Measurements from ENCODE around the gene HGF.
"Not testable (repeated sequence)": the region's sequence is repeated elsewhere in the genome, so short reads cannot be mapped to it uniquely, and the experiment has no call there.

Gene HGF

GRCh38 chr7:81769891-81770727, at the start of gene HGF:
TSS of gene HGF (minus strand) at chr7:81770047. CDS start at chr7:81769971, 76 bp downstream.
- Histone ChIP-seq H3K4me1 (peaks cover 58% of the 10 kb centered on the region), H3K27me3 (no peaks in the 10 kb centered on the region), H3K27ac (peak within 1 kb of the TSS; percentile 76), H3K4me3 (peak within 1 kb of the TSS; percentile 61), H3K4me2 (peak within 1 kb of the TSS; percentile 87), H3K36me3 (no peaks in the 10 kb centered on the region), H3K9me3 (no peaks in the 10 kb centered on the region), H4K20me1 (no peaks in the 10 kb centered on the region), H3K9ac (peak within 1 kb of the TSS; percentile 69)
- no peak for TF ChIP-seq Cebpa-rat (IDR thresholded peaks at IDR 0.05)

GRCh38 chr7:81816312-81816711, 46.5 kb upstream of the HGF start:
- no peaks in the 10 kb centered on the region for H3K36me3 ChIP-seq
- no peak for TF ChIP-seq Cebpa-rat (IDR thresholded peaks at IDR 0.05)
- H3K9me3 ChIP-seq: no peaks in the 10 kb centered on the region
- no peak overlapping the region for H3K4me3 ChIP-seq
- no peak overlapping the region for H3K9ac ChIP-seq
- H3K27ac ChIP-seq: no peak overlapping the region
- no peaks in the 10 kb centered on the region for H3K27me3 ChIP-seq
- no peak overlapping the region for H3K4me2 ChIP-seq
- no peaks in the 10 kb centered on the region for H4K20me1 ChIP-seq
- no peaks in the 10 kb centered on the region for H3K4me1 ChIP-seq

GRCh38 chr7:81812866-81813476, 43.1 kb upstream of the HGF start:
- H3K4me3 ChIP-seq, H3K9ac ChIP-seq, H3K9me3 ChIP-seq, H3K4me2 ChIP-seq, H3K36me3 ChIP-seq, H4K20me1 ChIP-seq, H3K27me3 ChIP-seq, H3K4me1 ChIP-seq, H3K27ac ChIP-seq: not testable (repeated sequence)

GRCh38 chr7:81811956-81812865, 42.4 kb upstream of the HGF start:
- H3K9me3 ChIP-seq: no peaks in the 10 kb centered on the region
- no peak overlapping the region for H3K27ac ChIP-seq
- no peaks in the 10 kb centered on the region for H3K4me1 ChIP-seq
- no peaks in the 10 kb centered on the region for H3K27me3 ChIP-seq
- no peak overlapping the region for H3K4me2 ChIP-seq
- no peaks in the 10 kb centered on the region for H3K36me3 ChIP-seq
- H3K4me3 ChIP-seq: no peak overlapping the region
- H4K20me1 ChIP-seq: no peaks in the 10 kb centered on the region
- no peak overlapping the region for H3K9ac ChIP-seq
- no peak for TF ChIP-seq Cebpa-rat (IDR thresholded peaks at IDR 0.05)

GRCh38 chr7:81810476-81811155, 40.8 kb upstream of the HGF start:
- H3K4me3 ChIP-seq: no peak overlapping the region
- H3K4me1 ChIP-seq: no peaks in the 10 kb centered on the region
- no peak overlapping the region for H3K27ac ChIP-seq
- no peak for TF ChIP-seq Cebpa-rat (IDR thresholded peaks at IDR 0.05)
- H3K9ac ChIP-seq: no peak overlapping the region
- H3K36me3 ChIP-seq: no peaks in the 10 kb centered on the region
- H3K9me3 ChIP-seq: no peaks in the 10 kb centered on the region
- no peak overlapping the region for H3K4me2 ChIP-seq
- no peaks in the 10 kb centered on the region for H4K20me1 ChIP-seq
- no peaks in the 10 kb centered on the region for H3K27me3 ChIP-seq

DNA sequence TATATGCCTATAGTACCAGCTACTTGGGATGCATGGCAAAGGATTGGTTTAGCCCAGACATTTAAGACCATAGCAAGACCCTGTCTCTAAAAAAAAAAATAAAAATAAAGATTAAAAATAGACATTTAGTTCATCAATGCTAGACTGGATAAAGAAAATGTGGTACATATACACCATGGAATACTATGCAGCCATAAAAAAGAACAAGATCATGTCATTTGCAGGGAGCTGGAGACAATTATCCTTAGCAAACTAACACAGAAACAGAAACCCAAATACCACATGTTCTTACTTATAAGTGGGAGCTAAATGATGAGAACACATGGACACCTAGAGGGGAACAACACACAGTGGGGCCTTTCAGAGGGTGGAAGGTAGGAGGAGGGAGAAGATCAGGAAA, 38.5 kb upstream of the HGF start:
- not testable (repeated sequence) for H3K4me1 ChIP-seq, H3K36me3 ChIP-seq, H4K20me1 ChIP-seq, H3K27me3 ChIP-seq, H3K4me3 ChIP-seq, H3K27ac ChIP-seq, H3K4me2 ChIP-seq, H3K9me3 ChIP-seq, H3K9ac ChIP-seq

- H3K9ac ChIP-seq: no peak overlapping the region
Observed at GRCh38 chr7:81803267-81803666, 33.4 kb upstream of the HGF start.

DNA sequence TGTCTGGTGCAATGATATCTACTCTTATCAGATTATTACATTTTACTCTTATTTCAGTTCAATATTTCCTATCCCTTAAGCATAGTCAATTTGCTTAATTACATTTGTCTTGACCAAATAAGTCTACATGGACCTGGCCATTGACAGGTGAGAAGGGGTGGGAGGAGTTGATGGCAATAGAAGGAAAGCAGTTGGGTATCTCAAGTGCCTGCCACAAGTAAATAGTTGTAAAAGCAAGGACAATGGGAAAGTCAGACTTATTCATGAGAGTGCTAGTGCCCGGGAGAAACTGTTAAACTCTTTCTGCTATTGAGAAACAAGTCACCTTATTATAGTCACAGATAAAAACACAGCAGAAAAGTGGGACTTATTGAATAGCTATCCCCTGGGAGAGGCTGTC, 32.4 kb upstream of the HGF start:
- Histone ChIP-seq H3K27me3 (no peaks in the 10 kb centered on the region), H3K9me3 (no peaks in the 10 kb centered on the region), H4K20me1 (no peaks in the 10 kb centered on the region), H3K4me2 (no peak overlapping the region), H3K27ac (no peak overlapping the region), H3K9ac (no peak overlapping the region), H3K4me3 (no peak overlapping the region), H3K4me1 (peaks cover 5% of the 10 kb centered on the region), H3K36me3 (no peaks in the 10 kb centered on the region)
- no peak for TF ChIP-seq Cebpa-rat (IDR thresholded peaks at IDR 0.05)

More at GRCh38 chr7:81803267-81803666, 33.4 kb upstream of the HGF start:
- H3K4me2 ChIP-seq: no peak overlapping the region
- H3K9me3 ChIP-seq: no peaks in the 10 kb centered on the region
- TF ChIP-seq Cebpa-rat (IDR thresholded peaks at IDR 0.05): no peak
- no peaks in the 10 kb centered on the region for H3K4me1 ChIP-seq
- H3K27ac ChIP-seq: no peak overlapping the region
- H3K4me3 ChIP-seq: no peak overlapping the region
- H3K36me3 ChIP-seq: no peaks in the 10 kb centered on the region
- no peaks in the 10 kb centered on the region for H3K27me3 ChIP-seq
- no peaks in the 10 kb centered on the region for H4K20me1 ChIP-seq

GRCh38 chr7:81801532-81801931, 31.7 kb upstream of the HGF start:
- Histone ChIP-seq H3K9me3 (no peaks in the 10 kb centered on the region), H4K20me1 (no peaks in the 10 kb centered on the region), H3K36me3 (no peaks in the 10 kb centered on the region), H3K9ac (no peak overlapping the region), H3K27me3 (no peaks in the 10 kb centered on the region), H3K4me3 (no peak overlapping the region), H3K4me1 (peaks cover 12% of the 10 kb centered on the region), H3K27ac (0 out of 2 replicates have a peak overlapping the region, but pooled peaks have one; percentile 6), H3K4me2 (no peak overlapping the region)
- no peak for TF ChIP-seq Cebpa-rat (IDR thresholded peaks at IDR 0.05)
